ENCODE measurements around the gene CAMK2B.

Gene CAMK2B

DNA sequence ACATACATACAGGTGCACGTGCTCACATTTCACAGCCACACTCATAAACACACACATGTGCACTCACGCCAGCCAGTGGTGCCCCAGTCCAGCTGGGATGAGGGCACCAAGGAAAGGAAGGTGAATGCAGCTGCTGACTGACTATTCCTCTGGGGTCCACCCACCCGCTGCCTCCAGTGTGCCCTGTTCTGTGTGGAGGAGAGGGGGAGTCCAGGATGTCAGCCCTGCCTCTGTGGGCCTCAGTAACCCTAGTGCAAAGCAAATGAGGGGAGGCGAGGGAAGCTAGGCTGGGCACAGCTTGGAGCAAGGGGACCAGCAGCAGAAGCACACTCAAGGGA is 67.0 kb downstream of the CAMK2B start:
- DNase-seq (ENCODE audit: low read depth in 2 of 2, low spot score in 1 of 2) = no peak

DNA sequence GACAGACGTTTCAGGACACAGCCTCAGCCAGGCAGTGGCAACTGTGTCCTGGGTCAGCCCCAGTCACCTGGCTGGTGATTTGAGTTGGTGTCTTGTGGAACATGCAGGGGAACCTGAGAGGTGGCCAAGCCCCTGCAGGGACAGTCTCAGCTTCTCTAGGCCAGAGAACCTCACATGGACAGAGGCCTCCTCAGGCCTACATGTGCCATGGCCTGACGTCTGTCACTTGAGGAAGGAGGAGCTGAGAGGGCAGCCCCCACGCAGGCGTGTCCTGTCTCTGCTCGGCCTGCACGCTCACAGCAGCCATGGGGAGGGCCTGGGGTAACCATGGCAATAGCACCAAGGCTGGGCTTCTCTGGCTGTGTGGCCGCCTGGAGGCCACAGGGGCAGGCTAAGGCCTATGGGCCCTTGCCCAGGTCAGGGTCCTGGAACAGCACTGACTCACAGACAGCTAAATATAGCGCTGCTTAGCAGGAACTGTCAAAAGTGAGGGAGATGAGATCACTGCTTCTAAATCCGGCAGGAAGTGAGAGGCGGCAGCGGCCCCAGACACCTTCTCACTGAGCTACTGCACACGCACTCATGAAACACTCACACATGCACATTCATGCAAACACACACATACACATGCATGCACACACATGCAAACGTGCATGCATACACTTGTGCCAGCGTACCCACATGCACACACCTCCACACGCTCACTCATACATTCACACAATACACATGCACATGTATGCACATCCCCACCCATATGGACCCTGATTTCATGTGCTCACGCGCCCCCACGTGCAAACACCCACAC is 67.6 kb downstream of the CAMK2B start:
- DNase-seq (ENCODE audit: low read depth in 2 of 2, low spot score in 1 of 2) = peak in 1 of 2 donors; percentile 31

DNA sequence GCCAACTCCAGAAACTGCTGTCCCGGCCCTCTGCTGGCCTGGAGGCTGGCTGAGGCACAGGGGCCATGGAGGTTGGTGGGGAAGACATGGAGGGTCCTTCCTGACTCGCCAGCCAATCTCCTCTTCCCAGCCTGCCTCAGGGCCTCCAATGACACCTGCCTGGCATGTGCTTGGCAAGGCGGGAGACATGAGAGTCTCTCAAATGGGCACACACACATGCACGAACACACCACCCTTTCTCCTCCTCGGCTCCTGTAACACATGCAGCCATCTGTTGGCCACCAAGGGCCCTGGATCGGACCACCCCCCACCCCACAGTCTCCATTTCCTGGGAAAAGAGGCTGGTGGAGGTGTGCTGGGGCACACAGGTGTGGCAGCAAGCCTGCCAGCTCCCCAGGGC is 68.2 kb downstream of the CAMK2B start:
- no peak for DNase-seq (ENCODE audit: low read depth in 2 of 2, low spot score in 1 of 2)

DNA sequence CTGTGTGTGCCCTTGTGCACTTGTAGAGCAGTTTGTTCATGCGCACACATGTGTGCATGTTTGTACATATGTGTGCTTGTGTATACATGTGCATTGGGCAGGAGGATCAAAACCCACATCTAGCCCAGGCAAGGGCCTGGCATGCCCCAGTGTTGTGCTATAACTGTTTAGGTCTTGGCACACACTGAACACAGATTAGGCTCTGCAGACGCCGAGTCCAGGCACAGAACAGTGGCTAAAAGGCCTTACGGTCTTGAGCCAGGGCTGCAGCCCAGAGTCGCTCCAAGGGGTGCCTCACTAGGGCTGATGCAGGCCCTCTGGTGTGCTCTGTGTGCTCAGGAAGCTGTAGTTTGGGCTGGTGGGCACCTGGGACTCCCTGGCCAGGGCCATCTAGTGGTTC is 68.9 kb downstream of the CAMK2B start:
- DNase-seq (ENCODE audit: low read depth in 2 of 2, low spot score in 1 of 2) = no peak

DNA sequence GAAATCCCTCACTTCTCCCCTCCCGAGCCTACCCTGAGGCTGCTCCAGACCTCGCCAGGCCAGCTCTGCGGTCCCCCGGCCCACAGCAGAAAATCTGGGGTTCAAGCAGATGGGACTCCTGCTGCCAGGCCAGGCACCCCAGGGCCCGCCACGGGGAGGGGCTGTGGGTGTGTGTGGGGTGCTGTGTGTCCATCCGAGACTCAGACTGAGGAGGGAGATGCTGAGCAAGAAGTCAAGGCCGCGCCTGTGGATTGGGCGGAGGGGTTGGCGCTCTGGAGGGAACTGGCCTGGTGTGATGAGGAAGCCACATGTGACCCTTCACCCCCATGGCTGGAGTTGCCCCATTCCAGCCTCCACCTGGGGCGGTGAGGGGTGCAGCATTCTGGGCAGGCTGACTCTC is 73.5 kb downstream of the CAMK2B start:
- no peak for DNase-seq (ENCODE audit: low read depth in 2 of 2, low spot score in 1 of 2)

DNA sequence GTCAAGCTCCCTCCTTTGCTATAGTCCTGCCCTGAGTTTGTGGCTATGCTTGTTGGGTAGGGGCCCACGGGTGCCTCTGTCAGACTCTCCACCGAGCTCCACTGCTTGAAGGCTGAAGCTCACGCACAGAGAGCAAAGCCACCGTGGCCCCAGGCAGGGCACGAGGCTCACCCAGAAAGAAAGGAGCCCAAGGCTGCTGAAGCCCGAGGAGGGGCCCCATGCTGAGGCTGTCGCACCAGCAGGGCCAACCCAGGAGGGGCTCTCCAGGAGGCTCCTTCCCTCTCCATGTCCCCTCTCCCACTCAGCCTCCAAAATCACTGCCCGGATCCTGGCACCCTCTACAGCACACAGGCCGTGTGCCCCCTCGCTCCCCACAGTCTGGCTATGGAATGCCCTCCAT is 74.1 kb downstream of the CAMK2B start:
- no peak for DNase-seq (ENCODE audit: low read depth in 2 of 2, low spot score in 1 of 2)

DNA sequence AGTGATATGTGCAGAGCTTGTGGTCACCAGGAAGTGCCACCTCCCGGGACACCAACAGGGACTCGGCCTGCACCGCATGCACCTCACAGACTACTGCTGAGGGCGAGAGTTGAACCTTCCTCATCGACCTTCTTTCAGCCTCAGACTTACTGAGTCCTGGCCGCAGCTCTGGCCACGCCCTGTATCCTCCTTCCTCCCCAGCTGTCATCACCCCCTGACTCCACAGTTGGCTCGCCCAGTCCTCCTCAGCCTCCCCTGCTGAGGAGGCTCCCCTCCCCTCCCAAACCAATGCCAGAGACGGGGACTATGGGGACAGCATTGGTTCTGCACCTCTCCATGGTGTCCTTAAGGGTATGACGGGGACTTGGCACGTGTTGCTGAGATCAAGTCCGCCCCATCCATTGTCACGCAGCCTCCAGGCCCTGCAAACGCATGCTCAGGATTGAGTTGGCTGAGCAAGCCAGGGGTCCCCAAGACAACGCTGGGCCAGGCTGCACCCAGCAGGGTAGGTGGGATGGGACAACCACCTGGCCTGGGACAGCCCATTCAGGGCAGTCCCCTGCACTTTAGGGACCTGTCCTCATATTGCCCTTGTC is 75.7 kb downstream of the CAMK2B start:
- DNase-seq (ENCODE audit: low read depth in 2 of 2, low spot score in 1 of 2) = no peak

DNA sequence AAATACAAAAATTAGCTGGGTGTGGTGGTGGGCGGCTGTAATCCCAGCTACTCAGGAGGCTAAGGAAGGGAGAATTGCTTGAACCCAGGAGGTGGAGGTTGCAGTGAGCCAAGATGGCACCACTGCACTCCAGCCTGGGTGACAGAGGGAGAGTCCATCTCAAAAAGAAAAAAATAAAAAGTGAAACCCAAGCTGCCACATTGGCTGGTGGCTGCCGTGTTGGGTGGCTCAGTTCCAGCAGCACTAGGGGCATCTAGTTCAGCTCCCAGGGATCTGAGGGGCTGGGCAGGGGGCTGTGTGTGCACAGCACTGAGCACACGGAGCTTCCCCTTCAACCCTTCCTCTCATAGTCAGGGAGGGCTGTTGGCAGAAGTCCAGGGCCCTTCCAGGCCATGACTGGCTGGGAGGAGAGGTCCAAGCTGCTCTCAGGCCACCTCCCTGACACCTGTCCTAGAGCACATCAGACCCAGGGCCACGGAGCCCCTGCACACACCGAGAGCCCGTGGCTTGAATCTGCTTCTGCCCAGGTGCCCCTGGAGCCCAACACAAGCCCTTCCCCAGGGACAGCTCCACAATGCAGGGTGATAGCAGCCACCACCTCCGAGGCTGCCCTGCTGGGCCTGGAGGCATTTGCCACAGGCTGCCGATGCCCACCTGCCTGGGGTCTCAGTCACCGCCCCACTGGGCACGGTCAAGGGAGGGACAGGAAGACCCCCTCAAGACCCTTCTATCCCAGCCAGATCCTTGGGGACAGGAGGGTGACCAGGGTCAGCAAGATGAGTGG is 77.3 kb downstream of the CAMK2B start:
- no peak for DNase-seq (ENCODE audit: low read depth in 2 of 2, low spot score in 1 of 2)

DNA sequence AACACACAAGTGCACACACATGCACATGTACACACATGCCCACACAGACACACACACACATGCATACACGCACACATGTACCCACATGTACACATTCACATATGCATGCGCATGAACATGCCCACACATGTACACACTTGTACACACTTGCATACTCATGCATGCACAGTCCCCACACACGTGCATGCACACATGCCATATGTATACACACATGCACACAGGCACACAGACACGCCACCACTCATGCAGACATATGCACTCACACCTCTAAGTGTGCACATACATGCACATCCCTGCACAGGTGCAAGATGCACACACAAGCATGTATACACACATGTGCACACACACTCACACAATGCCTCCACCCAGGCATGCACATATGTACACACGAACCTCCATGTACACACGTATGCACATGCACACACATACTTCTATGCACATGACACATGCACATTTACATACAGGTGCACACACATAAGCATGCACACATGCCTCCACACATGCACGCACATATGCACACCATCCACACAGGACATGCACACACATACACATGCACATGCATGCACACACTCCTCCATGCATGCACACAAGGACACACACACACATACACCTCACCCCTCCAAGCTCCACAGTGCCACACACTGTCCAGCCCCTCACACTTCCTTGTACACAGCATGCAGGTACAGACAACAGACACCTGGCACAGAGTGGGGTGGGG is 78.8 kb downstream of the CAMK2B start:
- DNase-seq (ENCODE audit: low read depth in 2 of 2, low spot score in 1 of 2) = no peak

DNA sequence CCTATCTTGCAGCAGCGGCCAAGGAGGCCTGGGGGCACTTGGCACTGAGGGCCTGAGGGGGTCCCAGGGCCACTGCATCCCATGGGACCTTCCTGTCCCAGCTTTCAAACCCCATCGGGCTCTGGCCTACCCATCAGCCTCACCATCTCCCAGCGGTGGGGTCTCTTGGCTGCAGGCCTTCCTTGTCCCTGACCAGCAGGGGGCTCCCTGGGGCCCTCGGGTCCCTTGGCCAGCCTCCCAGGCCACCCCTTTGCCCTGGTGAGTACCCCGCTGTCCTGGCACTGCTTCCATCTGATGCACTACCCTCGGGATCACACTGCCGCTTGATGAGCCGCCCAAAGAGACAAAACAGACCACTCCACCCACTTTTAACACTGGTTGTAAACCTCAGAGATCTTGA is 81.1 kb downstream of the CAMK2B start:
- DNase-seq (ENCODE audit: low read depth in 2 of 2, low spot score in 1 of 2) = peak in 1 of 2 donors; percentile 15

DNA sequence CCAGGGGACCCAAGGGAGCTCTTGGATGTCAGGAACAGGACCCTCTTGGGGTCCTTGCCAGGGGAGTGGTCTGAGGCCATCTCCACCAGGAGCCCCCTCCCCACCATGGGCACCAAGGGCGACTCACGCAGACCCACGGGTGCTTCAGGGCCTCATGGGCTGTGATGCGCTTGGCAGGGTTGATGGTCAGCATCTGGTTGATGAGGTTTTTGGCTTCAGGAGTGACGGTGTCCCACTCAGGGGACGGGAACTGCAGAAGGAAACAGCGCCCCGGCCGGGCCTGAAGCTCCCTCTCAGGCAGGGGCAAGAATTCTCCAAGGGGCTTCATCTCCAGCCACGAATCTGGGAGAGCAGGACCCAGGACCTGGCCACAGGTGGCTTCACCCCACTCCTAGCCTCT is 83.3 kb downstream of the CAMK2B start:
- DNase-seq (ENCODE audit: low read depth in 2 of 2, low spot score in 1 of 2) = no peak

DNA sequence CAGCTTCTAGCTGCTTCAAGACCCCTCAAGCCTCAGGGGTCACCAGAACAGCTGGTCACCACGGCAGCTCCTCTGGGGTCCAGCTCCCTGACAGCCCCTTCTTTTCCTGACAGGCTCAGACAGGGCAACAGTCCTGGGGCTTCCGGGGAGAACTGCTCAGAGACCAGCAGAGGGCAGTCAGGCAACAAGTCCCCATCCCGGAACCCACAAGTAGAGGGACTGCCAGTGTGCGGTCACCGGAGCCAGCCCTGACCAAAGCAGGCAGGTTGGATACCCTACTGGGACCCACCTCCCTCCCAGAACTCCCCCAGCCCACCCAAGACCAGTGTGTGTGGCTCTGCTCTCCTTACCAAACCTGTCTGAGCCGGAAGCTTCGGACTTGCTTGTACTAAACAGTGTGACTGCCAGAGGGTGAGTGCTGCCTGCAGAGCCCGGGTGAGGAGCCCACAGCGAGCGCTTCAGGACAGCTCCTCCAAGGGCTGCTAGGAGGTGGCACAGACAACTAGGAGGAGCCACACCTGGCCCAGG is 84.3 kb downstream of the CAMK2B start:
- DNase-seq (ENCODE audit: low read depth in 2 of 2, low spot score in 1 of 2) = peak in 1 of 2 donors; percentile 11

DNA sequence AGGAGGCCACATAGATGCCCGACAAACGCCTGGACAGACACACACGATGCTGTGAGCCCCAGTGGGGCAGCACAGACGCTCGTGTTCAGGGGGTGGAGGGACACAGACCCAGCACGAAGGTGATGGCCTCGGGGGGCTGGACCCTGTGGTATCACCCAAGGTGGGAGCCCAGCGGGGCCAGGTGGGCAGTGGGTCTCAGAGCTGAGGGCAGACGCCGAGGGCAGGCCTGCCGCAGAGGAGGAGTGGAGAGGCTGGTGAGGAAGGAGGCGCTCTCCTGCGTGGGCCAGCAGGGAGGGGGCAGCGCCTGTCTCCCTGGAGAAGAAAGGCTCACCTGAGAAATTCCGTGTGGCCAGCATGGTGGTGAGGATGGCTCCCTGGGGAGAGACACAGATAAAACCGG is 85.0 kb downstream of the CAMK2B start:
- no peak for DNase-seq (ENCODE audit: low read depth in 2 of 2, low spot score in 1 of 2)

DNA sequence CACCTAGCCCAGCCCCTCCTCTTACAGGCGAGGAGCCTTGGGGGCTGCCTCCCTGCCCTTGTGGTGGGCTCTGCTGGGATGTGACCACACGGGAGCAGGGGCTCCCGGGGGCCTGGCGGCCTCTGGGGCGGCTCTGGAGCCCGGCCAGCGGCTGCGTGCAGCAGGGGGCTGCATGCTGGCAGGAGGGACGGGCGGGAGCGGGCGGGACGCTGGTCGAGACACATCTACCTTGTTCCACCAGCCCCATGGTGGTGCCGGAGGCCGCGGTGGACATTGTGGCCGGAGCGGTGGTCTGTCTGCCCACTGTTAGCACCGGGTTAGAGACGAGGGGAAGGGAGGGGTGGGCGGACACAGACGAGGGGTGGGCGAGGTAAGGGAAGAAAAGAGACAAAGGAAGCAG is 86.0 kb downstream of the CAMK2B start:
- DNase-seq (ENCODE audit: low read depth in 2 of 2, low spot score in 1 of 2) = no peak

DNA sequence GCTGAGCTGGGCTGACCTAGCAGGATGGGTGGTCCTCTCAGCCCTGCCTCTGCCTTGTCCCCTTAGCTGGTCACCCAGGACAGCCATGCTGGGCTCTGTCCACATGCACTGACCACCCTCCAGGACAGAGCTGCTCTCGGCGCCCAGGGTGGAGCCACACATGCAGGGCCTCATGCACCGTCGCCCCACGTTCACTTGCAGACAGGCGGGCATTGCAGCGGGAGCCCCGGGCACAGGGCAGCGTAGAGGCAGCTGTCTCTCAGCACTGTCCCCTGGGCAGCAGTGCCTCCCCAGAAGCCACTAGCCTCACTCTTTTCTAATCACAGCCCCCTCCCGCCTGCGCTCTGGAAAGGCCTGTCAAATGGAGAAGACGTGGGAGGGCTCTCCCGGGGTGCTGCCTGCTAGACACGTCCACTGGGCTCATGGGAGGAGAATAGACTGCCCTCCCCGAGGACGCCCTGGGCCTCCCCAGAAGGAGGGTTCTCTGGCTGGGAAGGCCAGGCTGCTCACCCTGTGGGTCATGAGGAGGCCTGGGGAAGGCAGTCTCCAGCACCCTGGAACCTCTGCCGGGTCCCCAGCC is 87.2 kb downstream of the CAMK2B start:
- DNase-seq (ENCODE audit: low read depth in 2 of 2, low spot score in 1 of 2) = no peak

DNA sequence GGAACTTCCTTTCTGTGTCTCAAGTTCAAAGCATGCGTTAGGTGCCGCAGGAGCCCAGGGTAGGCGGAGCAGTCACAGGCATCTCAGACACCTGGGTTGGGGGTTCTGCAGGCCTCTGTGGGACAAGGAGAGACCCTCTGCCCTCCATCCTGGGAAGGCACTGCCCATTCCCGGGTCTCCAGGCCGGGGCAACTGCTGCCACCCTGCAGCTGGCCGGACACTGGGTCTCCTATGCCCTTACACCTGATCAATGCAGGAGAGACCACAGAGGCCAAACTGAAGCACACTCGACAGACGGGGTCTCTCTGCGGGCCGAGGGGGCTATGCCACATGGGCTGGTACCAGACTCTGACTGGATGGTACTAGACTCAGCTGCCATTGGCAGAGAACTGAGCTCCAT is 87.7 kb downstream of the CAMK2B start:
- no peak for DNase-seq (ENCODE audit: low read depth in 2 of 2, low spot score in 1 of 2)

DNA sequence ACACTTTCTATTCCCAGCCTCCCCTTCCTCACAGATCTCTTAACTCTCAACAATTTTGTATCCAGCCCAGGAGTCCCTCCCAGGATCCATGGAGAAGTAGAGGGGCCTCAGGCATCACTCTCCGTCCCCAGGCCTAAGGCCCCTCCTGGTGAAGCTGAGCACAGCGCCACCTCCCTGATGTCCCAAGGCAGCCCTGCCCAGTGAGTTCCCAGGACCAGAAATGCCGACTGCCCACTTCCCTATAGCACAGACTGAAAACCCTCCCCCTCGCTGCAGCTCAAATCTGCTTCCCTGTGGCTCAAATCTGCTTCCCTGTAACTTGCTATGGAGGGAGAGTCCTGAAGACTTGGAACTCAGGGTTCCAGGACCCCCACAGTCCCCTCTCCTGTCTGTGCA is 89.1 kb downstream of the CAMK2B start:
- no peak for DNase-seq (ENCODE audit: low read depth in 2 of 2, low spot score in 1 of 2)

DNA sequence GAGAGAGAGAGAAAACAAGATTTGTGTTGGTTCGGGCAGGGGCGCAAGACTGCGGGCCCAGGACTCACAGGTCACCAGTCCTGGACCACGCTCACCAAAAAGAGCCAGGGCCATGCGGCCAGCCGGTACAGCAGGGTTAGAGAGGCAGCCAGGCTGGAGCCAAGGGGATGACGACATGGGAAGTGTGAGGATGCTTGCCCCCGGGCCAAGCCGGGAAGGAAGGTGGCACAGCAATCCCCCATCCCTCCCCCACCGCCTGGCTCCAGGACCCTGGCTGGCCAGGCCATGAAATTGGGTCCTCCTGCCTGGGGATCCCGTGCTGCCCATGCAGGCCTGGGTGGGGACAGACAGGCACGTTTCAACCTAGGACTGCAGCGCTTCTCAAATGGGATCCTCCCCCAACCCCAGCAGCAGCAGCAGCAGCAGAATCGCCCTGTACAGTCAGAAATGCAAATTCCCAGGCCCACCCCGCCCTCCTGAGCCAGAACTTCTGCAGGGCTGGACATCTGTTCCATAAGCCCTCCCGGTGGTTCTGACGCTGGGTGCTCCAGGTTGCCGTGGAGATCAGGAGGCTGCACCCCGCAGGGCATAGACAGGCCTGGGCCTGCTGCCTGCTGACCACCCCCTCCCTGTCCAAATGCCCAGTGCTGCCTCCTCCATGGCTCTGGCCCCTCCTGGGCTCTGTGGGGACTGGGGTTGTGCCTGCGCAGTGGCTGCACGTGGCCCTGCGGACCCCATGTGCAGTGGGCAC is 89.6 kb downstream of the CAMK2B start:
- no peak for DNase-seq (ENCODE audit: low read depth in 2 of 2, low spot score in 1 of 2)

DNA sequence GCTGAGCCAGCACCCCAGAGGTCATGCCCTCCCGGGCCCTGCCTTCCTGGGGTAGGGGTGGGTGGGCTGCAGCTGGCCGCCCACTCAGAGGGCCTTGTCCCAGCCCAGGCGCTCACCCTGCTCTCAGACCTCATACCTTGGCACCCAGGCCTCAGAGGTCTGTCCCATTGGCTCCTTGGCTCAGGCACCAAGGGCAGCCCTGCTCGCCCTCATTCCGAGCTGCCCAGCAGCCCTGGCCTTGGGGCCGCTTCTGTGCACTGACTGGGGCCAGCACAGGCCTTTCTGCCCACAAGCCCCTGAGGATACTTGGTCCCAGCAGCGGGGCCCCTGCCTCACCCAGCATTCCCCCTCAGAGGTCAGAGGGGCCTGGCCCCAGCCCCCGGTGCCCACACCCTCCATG is 90.3 kb downstream of the CAMK2B start:
- no peak for DNase-seq (ENCODE audit: low read depth in 2 of 2, low spot score in 1 of 2)

All from stimulated activated CD8-positive, alpha-beta memory T cell treated with anti-CD3 and anti-CD28 coated beads, Interleukin-4, amount 100 ng/mL, for 1 hour (primary cell).